ENCODE measurements around the gene AREL1.

DNA sequence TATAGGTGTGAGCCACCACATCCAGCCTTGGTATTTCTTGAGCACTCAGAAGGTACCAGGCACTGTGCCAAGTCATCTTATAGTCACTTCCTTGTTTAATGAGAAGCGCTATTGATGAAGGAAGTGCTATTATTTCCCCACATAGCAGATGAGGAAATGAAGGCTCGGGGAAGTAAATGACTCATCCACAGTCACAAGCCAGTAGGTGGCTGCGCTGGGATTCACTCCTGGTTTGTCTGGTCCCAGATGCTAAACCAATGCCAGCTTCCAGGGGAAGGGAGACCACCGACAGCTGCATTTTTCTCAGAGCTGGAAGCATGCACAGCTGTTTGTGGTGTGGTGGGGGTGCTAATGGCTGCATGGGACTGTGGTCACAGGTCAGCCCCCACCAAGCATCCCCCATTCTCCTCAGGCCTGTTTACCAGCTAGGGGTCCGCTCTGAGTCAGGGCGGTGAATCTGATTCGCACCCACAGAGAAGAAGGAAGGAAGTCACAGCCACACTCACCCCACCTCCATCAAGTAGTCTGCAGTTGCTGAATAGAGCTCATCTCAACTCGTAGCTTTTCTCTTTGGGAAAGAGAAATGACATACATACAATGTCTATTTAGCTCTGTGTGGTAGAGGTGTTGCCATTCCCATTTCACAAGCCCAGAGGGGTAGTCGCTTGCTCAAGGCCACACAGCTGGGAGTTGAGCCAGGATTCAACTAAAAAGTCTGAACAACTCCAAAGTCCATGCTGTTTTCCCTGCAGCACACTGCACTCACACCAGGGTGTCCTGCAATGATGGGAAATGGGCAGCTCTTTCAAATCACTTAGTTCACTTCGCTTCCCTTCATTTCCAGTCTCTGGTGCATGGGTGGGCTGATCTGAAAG lies 94.6 kb downstream of the AREL1 start:
- TF ChIP-seq SPI1 (IDR thresholded peaks at IDR 0.05; ENCODE audit: low read depth, low read length), result peak; percentile 49
- TF ChIP-seq POLR2AphosphoS5 (IDR thresholded peaks at IDR 0.05; ENCODE audit: low read depth, low read length), result no peak
